ENCODE data around the gene FGF14.

The FGF14 gene

GRCh38 chr13:101916108-101916774 lies 485.6 kb downstream of the FGF14 start:
- Histone ChIP-seq H3K9me3 (ENCODE audit: control insufficient read depth, low read length) (no peaks in the 10 kb centered on the region), H3K4me1 (ENCODE audit: control insufficient read depth, insufficient read depth, low read length, poor library complexity, severe bottlenecking) (no peaks in the 10 kb centered on the region), H3K27ac (ENCODE audit: low read depth, low read length, severe bottlenecking) (no peak overlapping the region), H3K4me3 (ENCODE audit: extremely low read depth, insufficient read depth, low read length, poor library complexity, severe bottlenecking) (peak overlapping the region; percentile 32), H3K36me3 (ENCODE audit: control insufficient read depth, insufficient read depth, low read length) (no peaks in the 10 kb centered on the region)
- 1 to 2% methylated on average over 34 to 56 of the region's 62 CpGs for WGBS, 2 experiments (ENCODE audit: insufficient coverage in 2 of 2)

DNA sequence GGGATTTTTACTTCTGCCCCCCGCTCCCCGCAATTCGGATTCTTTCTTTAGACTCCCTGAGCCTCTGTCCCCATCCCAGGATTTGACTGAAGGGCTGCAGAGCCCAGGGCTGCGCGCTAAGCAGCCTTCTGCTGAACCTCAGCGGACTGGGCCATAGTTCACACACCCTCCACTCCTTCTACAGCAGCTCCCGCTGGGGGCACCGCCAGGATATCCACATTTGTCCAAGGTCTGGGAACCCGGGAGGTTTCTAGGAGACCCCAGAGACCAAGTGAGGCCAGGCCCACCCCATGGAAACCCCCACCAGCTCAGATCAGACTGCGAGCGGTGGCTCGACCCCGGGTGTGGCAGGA lies 486.1 kb downstream of the FGF14 start:
- Histone ChIP-seq H3K4me3 (ENCODE audit: extremely low read depth, insufficient read depth, low read length, poor library complexity, severe bottlenecking) (no peak overlapping the region), H3K36me3 (ENCODE audit: control insufficient read depth, insufficient read depth, low read length) (no peaks in the 10 kb centered on the region), H3K9me3 (ENCODE audit: control insufficient read depth, low read length) (no peaks in the 10 kb centered on the region), H3K4me1 (ENCODE audit: control insufficient read depth, insufficient read depth, low read length, poor library complexity, severe bottlenecking) (no peaks in the 10 kb centered on the region), H3K27ac (ENCODE audit: low read depth, low read length, severe bottlenecking) (no peak overlapping the region)
- WGBS, 2 experiments (ENCODE audit: insufficient coverage in 2 of 2) = 6 to 12% methylated on average over 9 to 11 of the region's 13 CpGs

GRCh38 chr13:101915331-101915730 lies 486.5 kb downstream of the FGF14 start:
- no peaks in the 10 kb centered on the region for H3K4me1 ChIP-seq (ENCODE audit: control insufficient read depth, insufficient read depth, low read length, poor library complexity, severe bottlenecking)
- no peak overlapping the region for H3K4me3 ChIP-seq (ENCODE audit: extremely low read depth, insufficient read depth, low read length, poor library complexity, severe bottlenecking)
- H3K9me3 ChIP-seq (ENCODE audit: control insufficient read depth, low read length) = no peaks in the 10 kb centered on the region
- H3K36me3 ChIP-seq (ENCODE audit: control insufficient read depth, insufficient read depth, low read length) = no peaks in the 10 kb centered on the region
- no peak overlapping the region for H3K27ac ChIP-seq (ENCODE audit: low read depth, low read length, severe bottlenecking)
- 17 to 22% methylated on average over 2 to 5 of the region's 7 CpGs for WGBS, 2 experiments (ENCODE audit: insufficient coverage in 2 of 2)

- Histone ChIP-seq H3K9me3 (ENCODE audit: control insufficient read depth, low read length) (no peaks in the 10 kb centered on the region), H3K4me3 (ENCODE audit: extremely low read depth, insufficient read depth, low read length, poor library complexity, severe bottlenecking) (no peak overlapping the region), H3K4me1 (ENCODE audit: control insufficient read depth, insufficient read depth, low read length, poor library complexity, severe bottlenecking) (no peaks in the 10 kb centered on the region), H3K27ac (ENCODE audit: low read depth, low read length, severe bottlenecking) (no peak overlapping the region), H3K36me3 (ENCODE audit: control insufficient read depth, insufficient read depth, low read length) (no peaks in the 10 kb centered on the region)
- 83% methylated on average over 1 of the region's 2 CpGs; no CpG with 5 or more reads in 1 of the 2 experiments for WGBS, 2 experiments (ENCODE audit: insufficient coverage in 2 of 2)
Measured at GRCh38 chr13:101911752-101912151, 490.1 kb downstream of the FGF14 start.

- H3K9me3 ChIP-seq (ENCODE audit: control insufficient read depth, low read length) = no peaks in the 10 kb centered on the region
- no peak overlapping the region for H3K4me3 ChIP-seq (ENCODE audit: extremely low read depth, insufficient read depth, low read length, poor library complexity, severe bottlenecking)
- no peaks in the 10 kb centered on the region for H3K4me1 ChIP-seq (ENCODE audit: control insufficient read depth, insufficient read depth, low read length, poor library complexity, severe bottlenecking)
- H3K27ac ChIP-seq (ENCODE audit: low read depth, low read length, severe bottlenecking) = no peak overlapping the region
- no peaks in the 10 kb centered on the region for H3K36me3 ChIP-seq (ENCODE audit: control insufficient read depth, insufficient read depth, low read length)
- WGBS, 2 experiments (ENCODE audit: insufficient coverage in 2 of 2) = 70 to 75% methylated on average over 2 of the region's 3 CpGs
Measured at GRCh38 chr13:101903890-101904289, 498.0 kb downstream of the FGF14 start.

DNA sequence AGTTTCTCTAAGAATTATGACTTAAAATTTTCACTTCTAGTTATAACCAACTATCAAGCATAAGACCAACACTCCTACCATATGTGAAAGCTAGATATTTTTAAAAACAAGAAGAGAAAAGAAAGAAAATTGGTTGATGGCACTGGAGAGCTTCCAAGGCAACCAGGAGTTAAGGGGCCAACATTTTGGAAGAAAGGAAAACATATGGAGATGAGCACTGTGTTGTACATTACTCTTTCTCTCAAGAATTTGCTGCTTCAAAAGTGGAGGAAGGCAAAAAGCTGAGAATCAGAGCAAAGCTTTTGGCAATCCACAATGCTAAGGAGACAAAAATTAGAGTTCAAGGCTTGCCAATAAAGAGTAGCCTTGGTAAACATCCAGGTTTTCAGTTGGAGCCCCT lies 503.2 kb downstream of the FGF14 start:
- H3K9me3 ChIP-seq (ENCODE audit: control insufficient read depth, low read length) = no peaks in the 10 kb centered on the region
- no peaks in the 10 kb centered on the region for H3K36me3 ChIP-seq (ENCODE audit: control insufficient read depth, insufficient read depth, low read length)
- H3K4me3 ChIP-seq (ENCODE audit: extremely low read depth, insufficient read depth, low read length, poor library complexity, severe bottlenecking) = no peak overlapping the region
- no peaks in the 10 kb centered on the region for H3K4me1 ChIP-seq (ENCODE audit: control insufficient read depth, insufficient read depth, low read length, poor library complexity, severe bottlenecking)
- H3K27ac ChIP-seq (ENCODE audit: low read depth, low read length, severe bottlenecking) = no peak overlapping the region

DNA sequence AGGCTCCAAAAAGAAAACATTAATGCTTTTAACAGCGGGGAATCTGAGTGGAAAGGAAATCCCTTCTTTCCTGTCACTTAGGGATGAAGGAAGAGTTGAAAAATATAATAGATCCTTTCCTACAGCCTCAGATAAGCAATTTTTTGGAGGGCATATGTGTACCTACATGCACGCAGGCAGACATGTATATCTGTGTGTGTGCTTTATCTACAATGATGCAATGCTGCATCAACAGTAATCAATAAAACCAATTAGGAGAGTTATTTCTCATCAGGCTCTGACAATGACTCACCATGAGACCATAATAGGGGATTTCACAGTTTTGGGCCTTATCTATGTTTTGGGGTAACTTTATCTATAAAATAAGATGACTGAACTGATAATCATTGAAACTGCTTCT lies 505.3 kb downstream of the FGF14 start:
- H3K4me1 ChIP-seq (ENCODE audit: control insufficient read depth, insufficient read depth, low read length, poor library complexity, severe bottlenecking) = no peaks in the 10 kb centered on the region
- no peak overlapping the region for H3K27ac ChIP-seq (ENCODE audit: low read depth, low read length, severe bottlenecking)
- no peaks in the 10 kb centered on the region for H3K36me3 ChIP-seq (ENCODE audit: control insufficient read depth, insufficient read depth, low read length)

GRCh38 chr13:101893021-101893420 lies 508.8 kb downstream of the FGF14 start:
- no peak overlapping the region for H3K27ac ChIP-seq (ENCODE audit: low read depth, low read length, severe bottlenecking)
- H3K4me3 ChIP-seq (ENCODE audit: extremely low read depth, insufficient read depth, low read length, poor library complexity, severe bottlenecking) = no peak overlapping the region
- H3K9me3 ChIP-seq (ENCODE audit: control insufficient read depth, low read length) = no peaks in the 10 kb centered on the region
- H3K36me3 ChIP-seq (ENCODE audit: control insufficient read depth, insufficient read depth, low read length) = no peaks in the 10 kb centered on the region
- 60 to 83% methylated on average over 1 of the region's 1 CpG for WGBS, 2 experiments (ENCODE audit: insufficient coverage in 2 of 2)
- no peaks in the 10 kb centered on the region for H3K4me1 ChIP-seq (ENCODE audit: control insufficient read depth, insufficient read depth, low read length, poor library complexity, severe bottlenecking)

More for the DNA sequence above, 505.3 kb downstream of the FGF14 start:
- Histone ChIP-seq H3K9me3 (ENCODE audit: control insufficient read depth, low read length) (no peaks in the 10 kb centered on the region), H3K4me3 (ENCODE audit: extremely low read depth, insufficient read depth, low read length, poor library complexity, severe bottlenecking) (no peak overlapping the region)
- 100% methylated on average over 1 of the region's 2 CpGs; no CpG with 5 or more reads in 1 of the 2 experiments for WGBS, 2 experiments (ENCODE audit: insufficient coverage in 2 of 2)

DNA sequence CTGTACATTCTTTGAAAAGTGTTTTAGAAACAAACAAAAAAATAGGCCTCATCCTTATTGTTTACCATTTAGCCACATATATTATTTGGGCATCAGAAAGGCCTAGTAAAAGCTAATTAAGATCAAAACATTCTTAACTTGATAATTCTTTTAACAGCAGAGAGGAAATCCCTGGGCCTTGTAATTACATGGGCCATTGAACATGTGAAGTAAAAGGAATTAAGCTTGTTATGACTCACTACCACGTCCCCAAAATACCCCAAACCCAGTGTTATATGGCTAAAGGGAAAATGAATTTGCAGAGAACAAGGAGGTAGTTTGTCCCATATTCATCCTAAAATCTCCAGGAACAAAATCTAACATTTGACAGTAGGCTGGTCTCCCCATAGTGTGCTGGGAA lies 509.6 kb downstream of the FGF14 start:
- Histone ChIP-seq H3K27ac (ENCODE audit: low read depth, low read length, severe bottlenecking) (no peak overlapping the region), H3K4me3 (ENCODE audit: extremely low read depth, insufficient read depth, low read length, poor library complexity, severe bottlenecking) (no peak overlapping the region), H3K4me1 (ENCODE audit: control insufficient read depth, insufficient read depth, low read length, poor library complexity, severe bottlenecking) (no peaks in the 10 kb centered on the region), H3K36me3 (ENCODE audit: control insufficient read depth, insufficient read depth, low read length) (no peaks in the 10 kb centered on the region), H3K9me3 (ENCODE audit: control insufficient read depth, low read length) (no peaks in the 10 kb centered on the region)
- WGBS, 2 experiments (ENCODE audit: insufficient coverage in 2 of 2) = no CpG with 5 or more reads among the region's 1 CpG

GRCh38 chr13:101881593-101881992 lies 520.3 kb downstream of the FGF14 start:
- no peaks in the 10 kb centered on the region for H3K9me3 ChIP-seq (ENCODE audit: control insufficient read depth, low read length)
- no peak overlapping the region for H3K4me3 ChIP-seq (ENCODE audit: extremely low read depth, insufficient read depth, low read length, poor library complexity, severe bottlenecking)
- 79% methylated on average over 3 of the region's 3 CpGs; no CpG with 5 or more reads in 1 of the 2 experiments for WGBS, 2 experiments (ENCODE audit: insufficient coverage in 2 of 2)
- no peaks in the 10 kb centered on the region for H3K36me3 ChIP-seq (ENCODE audit: control insufficient read depth, insufficient read depth, low read length)
- no peak overlapping the region for H3K27ac ChIP-seq (ENCODE audit: low read depth, low read length, severe bottlenecking)
- H3K4me1 ChIP-seq (ENCODE audit: control insufficient read depth, insufficient read depth, low read length, poor library complexity, severe bottlenecking) = no peaks in the 10 kb centered on the region

DNA sequence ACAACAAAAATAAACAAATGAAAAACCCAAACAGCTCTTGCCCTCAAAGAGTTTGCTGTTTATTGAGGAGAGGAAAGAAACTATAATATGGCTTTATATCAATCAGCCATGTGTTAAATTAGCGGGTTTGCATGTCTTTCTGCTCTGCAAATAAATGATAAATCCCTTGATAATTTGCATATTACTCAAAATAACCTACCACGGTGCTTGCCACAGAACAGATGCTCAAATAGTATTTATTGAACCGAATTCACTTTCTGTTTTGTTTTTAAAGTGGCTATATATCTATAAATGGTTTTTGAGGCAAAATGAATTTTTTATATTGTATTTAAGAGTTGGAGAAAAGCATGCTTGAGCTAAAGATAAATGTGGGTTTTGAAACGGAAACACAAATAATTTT lies 521.3 kb downstream of the FGF14 start:
- no peaks in the 10 kb centered on the region for H3K9me3 ChIP-seq (ENCODE audit: control insufficient read depth, low read length)
- no peak overlapping the region for H3K4me3 ChIP-seq (ENCODE audit: extremely low read depth, insufficient read depth, low read length, poor library complexity, severe bottlenecking)
- no peak overlapping the region for H3K27ac ChIP-seq (ENCODE audit: low read depth, low read length, severe bottlenecking)
- no peaks in the 10 kb centered on the region for H3K36me3 ChIP-seq (ENCODE audit: control insufficient read depth, insufficient read depth, low read length)
- WGBS, 2 experiments (ENCODE audit: insufficient coverage in 2 of 2) = no CpG with 5 or more reads among the region's 4 CpGs
- no peaks in the 10 kb centered on the region for H3K4me1 ChIP-seq (ENCODE audit: control insufficient read depth, insufficient read depth, low read length, poor library complexity, severe bottlenecking)
